ENCODE measurements around the gene DOK6.
"Not testable (repeated sequence)": the region's sequence is repeated elsewhere in the genome, so short reads cannot be mapped to it uniquely, and the experiment has no call there.

The DOK6 gene

DNA sequence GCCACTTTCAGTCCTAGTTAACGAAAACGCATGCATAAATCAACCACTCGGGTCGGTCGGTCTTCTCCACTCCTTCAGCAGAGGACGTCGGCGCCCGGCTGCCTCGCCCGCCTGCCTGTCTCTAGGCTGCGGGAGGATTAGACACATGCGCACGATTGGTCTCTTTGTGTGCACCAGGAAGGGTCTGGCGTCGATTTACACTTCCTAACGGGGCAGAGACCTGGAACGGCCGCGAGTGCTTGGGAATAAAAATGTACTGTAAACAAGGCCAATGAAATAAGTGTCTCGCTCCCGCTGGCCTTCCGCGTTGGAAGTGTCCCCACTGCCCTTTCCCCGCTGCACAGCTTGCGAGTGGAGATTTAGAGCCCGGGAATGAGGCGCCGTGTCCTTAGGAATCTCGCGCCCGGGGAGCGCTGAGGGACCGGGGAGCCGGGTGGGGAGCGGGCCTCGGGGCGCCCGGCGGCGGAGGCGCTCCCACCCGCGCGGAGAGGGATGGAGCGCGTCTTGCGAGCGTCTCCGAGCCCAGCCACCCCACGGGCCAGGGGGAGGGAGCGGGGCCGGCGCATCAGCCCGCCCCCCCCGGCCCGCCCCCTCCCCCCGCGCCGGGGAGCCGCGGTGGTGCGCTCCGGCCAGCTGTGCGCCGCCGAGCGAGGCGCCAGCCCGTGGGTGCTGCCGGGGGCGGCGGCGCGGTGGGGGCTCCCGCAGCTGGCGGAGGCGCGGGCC lies at the start of gene DOK6:
TSS of gene DOK6 (plus strand) at position 636 of the 723 bp plus-strand sequence.
- DNase-seq = no peak

- DNase-seq = no peak
Observed at GRCh38 chr18:69353023-69353422, 47.7 kb upstream of the DOK6 start.

- DNase-seq = no peak
Observed at GRCh38 chr18:69357590-69357989, 43.1 kb upstream of the DOK6 start.

GRCh38 chr18:69358212-69358895 lies 42.3 kb upstream of the DOK6 start:
- DNase-seq = no peak

DNA sequence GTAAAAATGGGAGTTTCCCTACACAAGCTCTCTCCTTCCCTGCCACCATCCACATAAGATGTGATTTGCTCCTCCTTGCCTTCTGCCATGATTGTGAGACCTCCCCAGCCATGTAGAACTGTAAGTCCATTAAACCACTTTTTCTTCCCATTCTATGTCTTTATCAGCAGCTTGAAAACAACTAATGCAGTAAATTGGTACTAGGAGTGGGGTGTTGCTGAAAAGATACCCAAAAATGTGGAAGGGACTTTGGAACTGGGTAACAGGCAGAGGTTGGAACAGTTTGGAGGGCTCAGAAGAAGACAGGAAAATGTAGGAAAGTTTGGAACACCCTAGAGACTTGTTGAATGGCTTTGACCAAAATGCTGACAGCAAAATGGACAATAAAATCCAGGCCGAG lies 40.9 kb upstream of the DOK6 start:
- DNase-seq = not testable (repeated sequence)

GRCh38 chr18:69364930-69365329 lies 35.8 kb upstream of the DOK6 start:
- no peak for DNase-seq

DNA sequence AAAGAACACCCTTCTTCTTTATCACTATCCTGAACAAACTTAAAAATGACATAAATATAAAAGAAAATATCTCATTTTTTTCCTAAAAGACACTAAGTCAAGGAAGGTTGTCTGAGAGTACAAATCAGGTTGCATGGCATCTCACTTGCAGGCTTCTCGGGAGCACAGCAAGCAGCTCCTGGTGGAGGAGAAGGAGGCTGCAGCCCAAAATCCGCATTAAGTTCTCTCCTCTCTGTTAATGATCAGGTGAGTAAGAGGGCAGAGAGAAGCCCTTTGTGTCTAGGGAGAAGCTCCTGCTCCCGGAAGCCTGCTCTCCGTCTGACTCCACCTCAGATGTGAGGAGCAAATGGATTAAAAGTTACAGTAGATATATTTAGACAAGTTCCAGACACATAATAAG lies 35.0 kb upstream of the DOK6 start:
- no peak for DNase-seq

GRCh38 chr18:69367104-69367503 lies 33.6 kb upstream of the DOK6 start:
- DNase-seq = no peak

- no peak for DNase-seq
Observed at GRCh38 chr18:69371729-69372128, 29.0 kb upstream of the DOK6 start.

DNA sequence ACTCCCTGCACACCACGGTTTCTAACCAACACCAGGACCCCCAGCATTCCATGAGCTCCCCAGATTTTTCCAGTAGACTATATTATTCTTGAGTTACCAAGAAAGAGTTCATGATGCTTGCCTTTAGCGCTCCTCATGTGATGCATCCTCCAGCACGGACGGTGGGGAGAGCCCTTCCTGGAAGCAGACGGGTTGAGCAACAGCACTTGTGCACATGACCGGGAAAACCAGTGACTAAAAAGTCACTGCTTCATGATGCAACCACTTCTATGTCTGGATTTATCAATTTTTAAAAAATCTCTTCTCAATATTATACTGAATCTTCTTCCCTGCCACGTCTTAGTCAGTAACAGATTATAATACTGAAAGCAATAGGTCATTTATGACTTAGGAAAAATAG lies 20.4 kb upstream of the DOK6 start:
- DNase-seq = no peak

GRCh38 chr18:69383186-69383585 lies 17.5 kb upstream of the DOK6 start:
- DNase-seq = no peak

- DNase-seq = no peak
Observed at GRCh38 chr18:69387186-69387585, 13.5 kb upstream of the DOK6 start.

GRCh38 chr18:69388222-69388621 lies 12.5 kb upstream of the DOK6 start:
- no peak for DNase-seq

GRCh38 chr18:69397096-69397495 lies 3.6 kb upstream of the DOK6 start:
- no peak for DNase-seq

GRCh38 chr18:69399253-69399652 lies 1.4 kb upstream of the DOK6 start:
- DNase-seq = no peak

DNA sequence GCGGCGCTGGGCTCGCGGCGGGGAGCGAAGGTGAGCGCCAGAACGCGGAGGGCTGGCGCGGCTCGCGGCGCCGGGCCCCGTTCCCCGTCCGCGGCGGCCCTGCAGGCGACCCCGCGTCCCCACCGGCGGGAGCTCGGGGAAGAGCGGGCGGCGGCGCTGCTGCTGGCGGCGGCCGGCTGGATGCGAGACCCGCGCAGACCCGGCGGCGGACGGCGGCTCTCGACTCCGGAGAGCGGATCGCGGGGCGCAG lies 213 bp downstream of the DOK6 start:
- DNase-seq = no peak

- no peak for DNase-seq
Observed at GRCh38 chr18:69401226-69401971, 711 bp downstream of the DOK6 start.

DNA sequence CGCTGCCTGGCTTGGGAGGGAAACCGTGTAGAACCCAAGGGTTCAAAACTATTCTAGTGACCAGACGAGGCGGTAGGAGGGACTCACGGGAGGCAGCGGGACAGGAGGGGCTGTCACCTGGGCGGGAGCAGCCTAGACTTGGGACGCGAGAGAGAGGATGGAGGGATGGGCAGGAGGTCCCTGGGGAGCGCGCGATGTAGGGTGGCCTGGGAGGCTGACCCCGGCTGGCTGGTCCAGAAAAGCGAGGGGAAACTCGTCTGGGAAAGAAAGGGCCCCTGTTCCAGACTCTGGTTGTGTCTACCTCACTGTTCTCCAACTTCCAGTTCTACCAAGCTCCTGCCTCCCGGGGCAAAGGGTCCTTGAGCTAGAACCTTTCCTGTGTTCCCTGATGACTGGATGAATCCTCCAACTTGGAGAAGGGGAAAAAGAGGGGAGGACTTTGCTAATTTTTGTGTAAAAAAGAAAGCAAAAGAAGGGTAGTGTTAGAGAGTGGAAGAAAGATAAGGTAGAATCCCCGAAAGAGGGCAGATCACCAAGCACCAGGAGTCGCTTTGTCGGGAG lies 1.4 kb downstream of the DOK6 start:
- no peak for DNase-seq

- no peak for DNase-seq
Observed at GRCh38 chr18:69402533-69402989, 1.9 kb downstream of the DOK6 start.

DNA sequence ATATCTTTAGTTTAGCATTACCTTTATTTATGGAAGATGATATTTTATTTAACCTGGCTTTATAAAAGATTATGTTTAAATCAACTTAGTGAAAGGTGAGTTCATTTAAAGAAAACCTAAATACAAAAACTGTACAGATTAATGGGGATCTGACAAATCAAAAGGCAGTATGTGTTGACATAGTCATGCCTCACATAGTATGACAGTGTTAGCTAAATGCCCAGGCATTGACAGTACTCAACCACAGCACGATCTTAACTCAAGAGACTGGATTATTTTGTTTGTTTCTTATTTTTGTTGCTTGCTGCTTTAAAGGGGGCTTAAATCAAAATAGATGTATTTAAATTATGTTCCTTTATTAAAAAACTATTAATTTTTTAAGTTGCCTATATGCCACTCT lies 7.8 kb downstream of the DOK6 start:
- DNase-seq = no peak

GRCh38 chr18:69411199-69411598 lies 10.5 kb downstream of the DOK6 start:
- no peak for DNase-seq

GRCh38 chr18:69414184-69414583 lies 13.5 kb downstream of the DOK6 start:
- no peak for DNase-seq

- no peak for DNase-seq
Observed at GRCh38 chr18:69432847-69433246, 32.2 kb downstream of the DOK6 start.

DNA sequence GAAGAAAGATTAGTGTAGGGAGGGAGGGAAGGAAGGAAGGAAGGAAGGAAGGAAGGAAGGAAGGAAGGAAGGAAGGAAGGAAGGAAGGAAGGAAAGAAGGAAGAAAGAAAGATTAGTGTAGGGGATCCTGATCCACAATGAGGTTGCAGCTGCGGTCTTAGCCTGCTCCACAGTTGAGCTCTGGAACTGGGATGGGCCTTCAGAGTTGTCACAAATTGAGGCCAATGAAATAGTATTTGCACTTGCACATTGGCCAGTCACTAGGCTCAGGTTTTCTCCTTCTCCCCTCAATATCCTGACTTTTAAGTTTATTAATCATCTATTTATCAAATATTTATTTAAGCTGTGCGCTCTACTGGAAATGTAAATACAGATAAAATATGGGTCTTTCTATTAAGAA lies 34.3 kb downstream of the DOK6 start:
- DNase-seq = no peak

Data from stimulated activated naive CD4-positive, alpha-beta T cell (primary cell).